ENCODE results near the gene TMEM130.

GRCh38 chr7:98833022-98833421 lies 36.8 kb downstream of the TMEM130 start:
- TF ChIP-seq CTCF (conservative IDR thresholded peaks at IDR 0.05 in 1 of 2, IDR thresholded peaks at IDR 0.05 in 1 of 2; ENCODE audit: extremely low read depth in 1 of 2, insufficient read depth in 1 of 2, low read depth in 1 of 2, low read length in 2 of 2) (no peak), EZH2 (IDR thresholded peaks at IDR 0.05; ENCODE audit: borderline replicate concordance, low read length) (no peak)

Data from mammary epithelial cell (primary cell).